SK-N-SH treated with all-trans-retinoic acid at 6 μM for 48 hours (cell line): Measurements from ENCODE around the gene CCDC181.

Source experiments
- ATAC-seq: fragments of 200-7000 bp; cut with Tn5 transposase; 3 replicates; pipeline ENCODE4 v1.9.1; 2020; ENCODE audit warnings: mild to moderate bottlenecking, moderate library complexity
- ARNTL ChIP-seq: fragments of 450-650 bp; formaldehyde crosslinking; IDR thresholded peaks from 2 replicates; pipeline ENCODE4 v1.5.0; 2020; ENCODE audit warnings: low read depth, mild to moderate bottlenecking, moderate library complexity, borderline replicate concordance
- CSRNP3 ChIP-seq: fragments of 250-450 bp; sonication (Bioruptor Pico); IDR thresholded peaks from 2 replicates; pipeline ENCODE4 v1.5.1; 2021; ENCODE audit warnings: mild to moderate bottlenecking, moderate library complexity
- ESRRG ChIP-seq: fragments of 250-450 bp; sonication (Bioruptor Pico); IDR thresholded peaks from 2 replicates; pipeline ENCODE4 v1.6.1; 2021; ENCODE audit warnings: mild to moderate bottlenecking
- GLIS3 ChIP-seq: fragments of 250-450 bp; sonication (Bioruptor Pico); IDR thresholded peaks from 2 replicates; pipeline ENCODE4 v1.5.0; 2020; ENCODE audit warnings: mild to moderate bottlenecking, moderate library complexity
- ISL1 ChIP-seq: fragments of 250-450 bp; sonication (Bioruptor Pico); IDR thresholded peaks from 2 replicates; pipeline ENCODE4 v2.1.2; 2022; ENCODE audit warnings: mild to moderate bottlenecking, moderate library complexity
- OSR1 ChIP-seq: fragments of 250-450 bp; sonication (Bioruptor Pico); IDR thresholded peaks from 2 replicates; pipeline ENCODE4 v1.8.0; 2022; ENCODE audit warnings: moderate library complexity, mild to moderate bottlenecking, inconsistent platforms
- PATZ1 ChIP-seq: fragments of 250-450 bp; sonication (Bioruptor Pico); IDR thresholded peaks from 2 replicates; pipeline ENCODE4 v1.8.0; 2020; ENCODE audit warnings: mild to moderate bottlenecking, moderate library complexity, borderline replicate concordance
- POU6F1 ChIP-seq: fragments of 250-450 bp; sonication (Bioruptor Pico); IDR thresholded peaks from 2 replicates; pipeline ENCODE4 v1.8.0; 2021; ENCODE audit warnings: low read depth, mild to moderate bottlenecking, moderate library complexity, borderline replicate concordance
- PPARA ChIP-seq: fragments of 250-450 bp; sonication (Bioruptor Pico); IDR thresholded peaks from 2 replicates; pipeline ENCODE4 v1.5.0; 2020; ENCODE audit warnings: mild to moderate bottlenecking, borderline replicate concordance
- RARB ChIP-seq: fragments of 250-450 bp; sonication (Bioruptor Pico); IDR thresholded peaks from 2 replicates; pipeline ENCODE4 v1.8.0; 2021; ENCODE audit warnings: mild to moderate bottlenecking, moderate library complexity
- SNAI2 ChIP-seq: fragments of 250-450 bp; sonication (Bioruptor Pico); IDR thresholded peaks from 2 replicates; pipeline ENCODE4 v1.5.0; 2020; ENCODE audit warnings: mild to moderate bottlenecking, moderate library complexity
- TSHZ2 ChIP-seq: fragments of 250-450 bp; sonication (Bioruptor Pico); IDR thresholded peaks from 2 replicates; pipeline ENCODE4 v1.5.0; 2020; ENCODE audit warnings: mild to moderate bottlenecking, moderate library complexity
- ZC3H10 ChIP-seq: fragments of 250-450 bp; sonication (Bioruptor Pico); IDR thresholded peaks from 2 replicates; pipeline ENCODE4 v1.5.1; 2021; ENCODE audit warnings: mild to moderate bottlenecking, moderate library complexity
- ZNF565 ChIP-seq: fragments of 450-650 bp; formaldehyde crosslinking; conservative IDR thresholded peaks from 2 replicates; pipeline ENCODE4 v1.5.0; 2020; ENCODE audit warnings: low read depth, mild to moderate bottlenecking, moderate library complexity
- ZNF70 ChIP-seq: fragments of 450-650 bp; formaldehyde crosslinking; IDR thresholded peaks from 2 replicates; pipeline ENCODE4 v1.5.0; 2020; ENCODE audit warnings: mild to moderate bottlenecking, moderate library complexity
- ZNF8 ChIP-seq: fragments of 450-650 bp; formaldehyde crosslinking; IDR thresholded peaks from 2 replicates; pipeline ENCODE4 v1.5.0; 2020; ENCODE audit warnings: mild to moderate bottlenecking, moderate library complexity

The CCDC181 gene

GRCh38 chr1:169468982-169469381 is 41.7 kb upstream of the CCDC181 start (continued):
- TF ChIP-seq PATZ1 (CRISPR knock-in tag), result no peak

GRCh38 chr1:169466259-169467230 is 39.3 kb upstream of the CCDC181 start:
- peak; percentile 94 for ATAC-seq
- no peak for TF ChIP-seq ZNF70 (CRISPR knock-in tag)
- no peak for TF ChIP-seq POU6F1 (CRISPR knock-in tag)
- TF ChIP-seq TSHZ2 (CRISPR knock-in tag), result no peak

GRCh38 chr1:169465281-169465680 is 38.0 kb upstream of the CCDC181 start:
- ATAC-seq, result no peak
- no peak for TF ChIP-seq ESRRG (CRISPR knock-in tag)
- no peak for TF ChIP-seq POU6F1 (CRISPR knock-in tag)
- no peak for TF ChIP-seq PATZ1 (CRISPR knock-in tag)
- TF ChIP-seq PPARA (CRISPR knock-in tag), result no peak
- no peak for TF ChIP-seq ZNF565 (CRISPR knock-in tag)

GRCh38 chr1:169462385-169462784 is 35.1 kb upstream of the CCDC181 start:
- no peak for ATAC-seq
- TF ChIP-seq ZC3H10 (CRISPR knock-in tag) (no peak), ISL1 (CRISPR knock-in tag) (no peak), ZNF8 (no peak), ARNTL (CRISPR knock-in tag) (no peak), OSR1 (CRISPR knock-in tag) (no peak), PPARA (CRISPR knock-in tag) (no peak), GLIS3 (CRISPR knock-in tag) (no peak), SNAI2 (CRISPR knock-in tag) (no peak), PATZ1 (CRISPR knock-in tag) (no peak), TSHZ2 (CRISPR knock-in tag) (no peak), RARB (CRISPR knock-in tag) (no peak), CSRNP3 (no peak), ZNF565 (CRISPR knock-in tag) (no peak)
